Stimulated activated CD4-positive, alpha-beta T cell treated with anti-CD3 and anti-CD28 coated beads, Interleukin-1b, Interleukin-23, amount 100 ng/mL, for 48 hours (primary cell): ENCODE data around the gene CTIF.

Source experiments
- DNase-seq: peaks from one replicate; pipeline ENCODE4 v3.0.0-alpha.2; 2020

Gene CTIF

GRCh38 chr18:48842259-48843061 is 303.6 kb downstream of the CTIF start:
- no peak for DNase-seq

GRCh38 chr18:48843162-48843561 is 304.3 kb downstream of the CTIF start:
- no peak for DNase-seq

- DNase-seq: no peak
Measured at GRCh38 chr18:48843596-48843995, 304.8 kb downstream of the CTIF start.

DNA sequence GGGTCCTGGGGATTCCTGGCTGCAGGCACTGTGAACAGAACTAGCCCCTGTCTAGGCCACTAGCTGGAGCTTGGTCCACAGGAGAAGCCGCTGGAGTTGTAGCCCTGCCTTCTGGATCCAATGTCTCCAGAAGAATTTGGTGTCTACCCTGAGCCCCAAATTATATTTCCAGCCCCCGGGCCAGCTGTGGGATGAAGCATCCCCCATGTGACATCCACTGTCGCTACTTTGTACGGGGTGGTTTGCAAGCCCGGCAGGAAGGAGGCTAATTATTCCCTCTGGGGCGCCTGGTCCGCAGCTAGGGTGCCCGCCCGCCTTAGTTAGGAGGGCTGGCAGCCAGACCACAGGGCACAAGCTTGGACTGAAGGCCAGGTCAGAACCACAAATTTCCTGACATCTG is 305.4 kb downstream of the CTIF start:
- no peak for DNase-seq

DNA sequence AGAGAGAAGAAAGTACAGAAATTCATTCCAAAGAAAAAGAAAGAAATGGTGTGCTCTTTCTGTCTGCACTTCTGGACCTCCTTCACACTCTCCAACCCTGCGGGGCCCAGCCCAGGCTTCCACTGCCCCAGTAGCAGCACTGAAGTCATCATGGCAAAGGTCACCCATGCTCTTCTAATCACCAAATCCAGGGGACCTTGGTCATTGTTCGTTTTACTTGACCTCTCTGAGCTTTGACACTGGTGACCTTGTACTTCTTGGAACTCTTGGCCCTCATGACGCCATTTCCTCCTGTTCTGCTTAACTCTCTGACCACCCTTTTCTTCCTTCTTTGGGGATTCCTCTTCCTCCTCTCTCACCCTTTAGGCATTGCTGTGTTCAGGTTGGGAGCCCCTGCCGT is 306.3 kb downstream of the CTIF start:
- DNase-seq: no peak

DNA sequence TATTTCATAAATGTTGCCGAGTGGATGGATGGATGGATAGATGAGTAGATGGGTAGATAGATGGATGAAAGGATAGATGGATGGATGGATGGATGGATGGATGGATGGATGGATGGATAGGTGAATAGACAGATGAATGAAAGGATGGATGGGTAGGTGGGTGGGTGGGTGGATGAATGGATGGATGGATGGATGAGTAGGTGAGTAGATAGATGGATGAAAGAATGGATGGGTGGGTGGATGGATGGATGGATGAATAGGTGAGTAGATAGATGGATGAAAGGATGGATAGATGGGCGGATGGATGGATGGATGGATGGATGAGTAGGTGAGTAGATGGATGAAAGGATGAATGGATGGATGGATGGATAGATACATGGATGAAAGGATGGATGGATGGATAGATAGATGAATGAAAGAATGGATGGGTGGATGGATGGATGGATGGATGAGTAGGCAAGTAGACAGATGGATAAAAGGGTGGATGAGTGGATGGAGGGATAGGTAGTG is 307.6 kb downstream of the CTIF start:
- no peak for DNase-seq

DNA sequence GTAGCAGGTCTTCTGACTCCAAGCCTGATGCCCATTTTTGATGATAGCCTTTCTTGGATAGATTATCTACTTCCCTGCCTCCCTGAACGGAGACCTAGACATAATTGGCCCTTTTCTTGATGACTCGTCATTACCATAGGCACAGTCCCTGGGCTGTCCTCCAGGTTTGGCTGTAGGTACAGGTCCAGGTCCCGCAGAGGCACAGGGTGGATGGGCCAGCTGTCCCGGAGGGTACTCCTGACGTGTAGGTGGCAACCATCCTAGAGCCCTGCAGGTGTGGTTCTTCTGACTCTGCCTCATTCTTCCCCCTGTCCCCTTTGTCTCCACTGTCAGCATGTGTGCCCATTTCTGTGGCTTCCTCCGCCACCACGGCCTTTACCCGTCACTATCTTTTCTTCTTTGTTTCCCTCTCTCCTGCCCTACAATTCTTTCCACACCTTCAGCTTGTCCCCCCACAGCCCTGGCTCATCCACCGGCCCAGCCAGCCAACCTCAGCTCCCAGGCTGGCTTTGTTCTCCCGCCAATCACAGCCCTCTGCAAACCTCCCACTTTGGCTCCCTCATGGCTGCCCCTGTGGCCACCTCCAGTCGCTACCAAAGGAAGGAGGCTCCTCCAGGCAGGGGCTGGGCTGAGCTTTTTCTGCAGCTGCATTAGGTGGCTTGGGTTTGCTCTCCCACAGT is 309.1 kb downstream of the CTIF start:
- no peak for DNase-seq

GRCh38 chr18:48848641-48849143 is 309.9 kb downstream of the CTIF start:
- DNase-seq: no peak

DNA sequence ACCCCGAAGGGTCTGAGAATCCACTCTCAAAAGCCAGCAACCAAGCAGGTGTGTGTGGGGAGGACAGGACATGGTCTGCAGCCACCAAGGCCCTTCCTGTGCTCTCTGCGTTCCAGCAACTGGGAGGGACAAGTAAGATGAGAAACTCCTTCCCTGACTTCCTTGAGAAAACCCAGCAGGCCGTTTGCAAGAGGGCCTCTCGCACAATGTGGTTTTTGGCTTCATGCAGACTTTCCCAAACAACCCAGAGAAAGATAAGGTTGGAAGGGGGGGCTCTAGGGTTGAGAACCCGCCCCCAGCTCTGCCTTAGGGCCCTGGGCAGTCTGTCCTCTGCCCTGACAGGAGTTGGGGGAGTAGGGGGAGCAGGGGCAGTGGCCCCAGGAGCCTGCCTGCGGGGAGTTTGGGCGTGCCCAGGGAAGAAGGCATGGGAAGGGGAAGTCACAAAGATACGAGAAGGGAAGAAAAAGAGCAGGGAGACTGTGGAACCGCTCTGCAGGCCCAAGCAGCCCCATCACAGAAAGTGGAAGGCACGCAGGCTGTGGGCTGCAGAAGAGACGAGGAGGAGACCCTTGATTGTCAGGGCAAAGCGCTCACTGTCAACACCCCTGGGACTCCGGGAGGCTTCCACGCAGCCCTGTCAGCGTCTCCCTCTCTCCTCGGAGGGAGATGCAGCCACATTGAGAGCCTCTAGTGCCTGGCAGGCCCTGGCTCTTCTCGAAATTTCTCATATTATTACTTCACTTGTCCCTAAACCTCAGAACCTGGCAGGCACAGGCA is 312.2 kb downstream of the CTIF start:
- no peak for DNase-seq

GRCh38 chr18:48851599-48851960 is 312.7 kb downstream of the CTIF start:
- no peak for DNase-seq

- peak; percentile 17 for DNase-seq
Measured at GRCh38 chr18:48852292-48852691, 313.5 kb downstream of the CTIF start.

DNA sequence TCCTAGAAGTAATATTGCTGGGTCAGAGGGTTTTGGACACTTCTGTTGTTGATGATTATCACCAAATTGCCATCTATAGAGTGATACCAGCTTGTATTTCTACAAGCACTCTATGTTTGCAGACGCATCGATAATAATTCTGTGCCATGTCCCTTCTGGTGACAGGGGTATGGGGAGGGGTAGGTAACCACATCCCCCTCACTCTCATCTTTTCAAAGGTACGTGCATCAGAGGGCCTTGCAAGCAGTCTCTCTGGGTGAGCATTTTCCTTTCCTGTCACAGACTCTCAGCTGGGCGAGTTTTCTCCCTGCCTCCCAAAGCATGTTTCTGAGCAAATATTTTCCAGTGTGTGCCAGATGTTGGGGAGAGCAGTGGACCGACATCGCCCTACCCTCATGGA is 314.0 kb downstream of the CTIF start:
- no peak for DNase-seq

GRCh38 chr18:48853588-48853987 is 314.8 kb downstream of the CTIF start:
- no peak for DNase-seq

DNA sequence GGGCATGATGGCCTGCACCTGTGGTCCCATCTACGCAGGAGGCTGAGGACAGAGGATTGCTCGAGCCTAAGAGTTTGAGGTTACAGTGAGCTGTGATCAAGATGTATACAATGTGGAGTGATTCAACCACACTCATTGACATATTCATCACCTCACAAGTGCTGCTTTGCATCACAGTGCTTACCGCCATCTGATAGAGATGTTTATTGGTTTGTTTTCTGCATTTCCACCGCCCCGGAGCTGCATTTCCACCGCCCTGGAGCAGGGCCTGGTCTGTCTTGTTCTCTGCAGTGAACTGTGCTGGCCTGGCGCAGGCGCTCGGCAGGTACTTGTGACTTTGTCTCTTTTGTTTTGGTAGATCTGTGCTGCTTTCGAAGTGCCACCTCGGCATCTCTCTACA is 315.9 kb downstream of the CTIF start:
- DNase-seq: no peak

- DNase-seq: no peak
Measured at GRCh38 chr18:48855422-48856377, 316.9 kb downstream of the CTIF start.

DNA sequence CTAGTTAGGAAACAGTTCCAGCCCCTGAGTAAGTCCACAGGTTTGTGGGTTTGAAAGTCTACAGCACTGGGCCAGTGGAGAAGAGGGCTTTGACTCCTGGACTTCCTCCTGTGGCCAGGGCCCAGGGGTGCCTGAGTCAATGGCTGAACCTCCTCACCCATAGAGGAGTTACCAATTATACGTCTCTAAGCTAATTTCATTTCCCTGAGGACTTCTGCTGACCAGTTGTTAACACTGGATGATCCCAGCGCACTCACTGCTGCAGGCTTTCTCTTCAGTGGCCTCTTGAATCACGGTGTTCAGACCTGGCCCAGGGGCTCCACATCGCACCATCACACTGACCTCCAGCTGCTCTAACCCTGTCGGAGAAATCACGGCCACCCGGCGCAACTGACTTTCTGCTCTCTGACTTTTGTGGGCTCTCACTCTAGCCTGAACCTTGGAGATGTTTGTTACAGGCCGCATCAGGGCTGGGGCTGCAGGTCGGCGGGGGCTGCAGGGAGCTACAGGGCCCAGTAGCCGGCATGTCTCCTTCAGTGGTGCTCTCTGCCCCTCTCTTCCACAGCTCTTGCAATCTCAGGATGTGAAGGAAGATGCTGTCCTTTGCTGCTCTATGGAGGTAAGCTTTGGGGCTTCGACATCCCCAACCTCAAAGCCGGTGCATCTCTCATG is 318.3 kb downstream of the CTIF start:
- DNase-seq: no peak

GRCh38 chr18:48858676-48859075 is 319.8 kb downstream of the CTIF start:
- no peak for DNase-seq

DNA sequence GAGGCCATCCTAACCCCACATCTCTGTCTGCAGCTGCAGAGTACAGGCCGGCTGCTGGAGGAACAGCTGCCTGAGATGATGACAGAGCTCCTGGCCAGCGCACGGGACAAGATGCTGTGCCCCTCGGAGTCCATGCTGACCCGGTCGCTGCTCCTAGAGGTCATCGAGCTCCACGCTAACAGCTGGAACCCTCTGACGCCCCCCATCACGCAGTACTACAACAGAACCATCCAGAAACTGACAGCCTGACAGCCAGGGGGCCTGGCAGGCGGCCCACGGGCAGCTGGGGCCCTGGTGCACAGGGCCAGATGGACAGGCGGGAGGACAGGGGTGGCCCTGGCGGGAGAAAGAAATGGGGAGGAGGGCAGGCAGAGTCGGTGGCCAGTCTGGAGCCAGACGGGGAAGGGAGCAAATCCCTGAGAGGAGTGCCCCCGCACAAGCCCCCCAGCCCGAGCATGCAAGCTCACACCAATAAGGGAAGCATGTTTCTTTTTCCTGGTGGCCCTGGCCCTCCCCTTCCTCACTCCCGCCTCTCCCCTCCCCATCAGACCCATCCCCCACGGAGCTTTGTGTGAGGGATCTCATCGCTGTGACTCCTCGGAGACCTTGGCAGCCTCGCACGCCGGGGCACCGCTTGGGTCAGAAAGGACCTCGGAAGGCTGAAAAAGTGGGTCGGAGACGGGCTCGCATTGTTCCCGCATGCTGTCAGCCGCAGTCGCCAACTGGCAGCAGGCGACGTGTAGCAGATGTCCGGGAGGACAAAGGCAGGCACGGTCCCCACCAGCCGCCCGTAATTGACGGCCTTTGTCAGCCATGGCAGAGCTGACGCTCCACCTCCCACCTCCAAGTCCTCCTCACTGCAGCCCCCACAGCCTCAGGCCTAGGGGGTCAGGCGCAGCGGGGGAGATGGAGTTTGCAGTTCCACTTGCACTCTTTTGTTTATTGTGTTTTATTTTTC is 320.8 kb downstream of the CTIF start:
- DNase-seq: no peak

- DNase-seq: no peak
Measured at GRCh38 chr18:48860269-48861180, 321.7 kb downstream of the CTIF start.
